ENCODE measurements around the gene LGI2.

Gene LGI2

GRCh38 chr4:24995346-24995919, 35.3 kb downstream of the LGI2 start:
- DNase-seq (no peak), ATAC-seq (no peak)

GRCh38 chr4:24993551-24994080, 37.1 kb downstream of the LGI2 start:
- ATAC-seq, result no peak
- no peak for DNase-seq

- DNase-seq, result no peak
- ATAC-seq, result no peak
These were observed 37.8 kb downstream of the LGI2 start for GRCh38 chr4:24992968-24993367.

- no peak for ATAC-seq
- DNase-seq, result no peak
These were observed 39.7 kb downstream of the LGI2 start for GRCh38 chr4:24991015-24991414.

GRCh38 chr4:24989327-24989726, 41.4 kb downstream of the LGI2 start:
- ATAC-seq, result no peak
- DNase-seq, result no peak

GRCh38 chr4:24988776-24989175, 42.0 kb downstream of the LGI2 start:
- no peak for DNase-seq

GRCh38 chr4:24984602-24985532, 45.9 kb downstream of the LGI2 start:
- ATAC-seq, result no peak

More at GRCh38 chr4:24988776-24989175, 42.0 kb downstream of the LGI2 start:
- ATAC-seq, result no peak

GRCh38 chr4:24980740-24981139, 50.0 kb downstream of the LGI2 start:
- DNase-seq (no peak), ATAC-seq (no peak)

More at GRCh38 chr4:24984602-24985532, 45.9 kb downstream of the LGI2 start:
- DNase-seq, result no peak

- DNase-seq (peak; percentile 51), ATAC-seq (peak; percentile 42)
These were observed 50.6 kb downstream of the LGI2 start for GRCh38 chr4:24980064-24980690.

- no peak for ATAC-seq
- DNase-seq, result no peak
These were observed 51.2 kb downstream of the LGI2 start for GRCh38 chr4:24979554-24979953.

GRCh38 chr4:24978291-24979075, 52.3 kb downstream of the LGI2 start:
- ATAC-seq, result no peak
- DNase-seq, result no peak

- DNase-seq, result no peak
- no peak for ATAC-seq
These were observed 55.2 kb downstream of the LGI2 start for GRCh38 chr4:24975510-24975909.

- no peak for DNase-seq
- ATAC-seq, result no peak
These were observed 56.8 kb downstream of the LGI2 start for GRCh38 chr4:24973747-24974601.

- no peak for ATAC-seq
- DNase-seq, result no peak
These were observed 57.4 kb downstream of the LGI2 start for GRCh38 chr4:24973404-24973746.

GRCh38 chr4:24971192-24971591, 59.6 kb downstream of the LGI2 start:
- ATAC-seq (no peak), DNase-seq (no peak)

- DNase-seq, result no peak
- ATAC-seq, result no peak
These were observed 60.1 kb downstream of the LGI2 start for GRCh38 chr4:24970635-24971034.

- ATAC-seq (no peak), DNase-seq (no peak)
These were observed 60.6 kb downstream of the LGI2 start for GRCh38 chr4:24970191-24970590.

GRCh38 chr4:24969486-24969885, 61.3 kb downstream of the LGI2 start:
- no peak for DNase-seq
- ATAC-seq, result no peak

- DNase-seq, result no peak
- no peak for ATAC-seq
These were observed 61.8 kb downstream of the LGI2 start for GRCh38 chr4:24968992-24969391.

GRCh38 chr4:24968278-24968677, 62.5 kb downstream of the LGI2 start:
- DNase-seq, result no peak
- no peak for ATAC-seq

- DNase-seq (no peak), ATAC-seq (no peak)
These were observed 63.4 kb downstream of the LGI2 start for GRCh38 chr4:24967346-24967745.
